NK-92 treated with Interleukin-12 subunit alpha and Interleukin-12 subunit beta, amount 100 ng/mL, for 24 hours (cell line): ENCODE measurements around the gene TMSB4X.
"Not testable (repeated sequence)": the region's sequence is repeated elsewhere in the genome, so short reads cannot be mapped to it uniquely, and the experiment has no call there.

Experiments used
- DNase-seq: peaks from one replicate; lab custom pipeline; 2025; lab: John Stamatoyannopoulos, UW

Gene TMSB4X

GRCh38 chrX:12955882-12956703 lies 18.8 kb upstream of the TMSB4X start:
- DNase-seq: peak; percentile 71

- peak; percentile 43 for DNase-seq
Observed at GRCh38 chrX:12956704-12957534, 18.0 kb upstream of the TMSB4X start.

GRCh38 chrX:12958059-12958458 lies 16.9 kb upstream of the TMSB4X start:
- no peak for DNase-seq

GRCh38 chrX:12958461-12958860 lies 16.4 kb upstream of the TMSB4X start:
- no peak for DNase-seq

GRCh38 chrX:12961196-12961718 lies 13.7 kb upstream of the TMSB4X start:
- no peak for DNase-seq

GRCh38 chrX:12962041-12962504 lies 12.8 kb upstream of the TMSB4X start:
- DNase-seq: no peak

GRCh38 chrX:12963210-12963850 lies 11.6 kb upstream of the TMSB4X start:
- DNase-seq: not testable (repeated sequence)

GRCh38 chrX:12965131-12965940 lies 9.6 kb upstream of the TMSB4X start:
- DNase-seq: no peak

GRCh38 chrX:12966151-12966550 lies 8.8 kb upstream of the TMSB4X start:
- DNase-seq: no peak

GRCh38 chrX:12967711-12968465 lies 7.0 kb upstream of the TMSB4X start:
- no peak for DNase-seq

- no peak for DNase-seq
Observed at GRCh38 chrX:12970691-12971202, 4.2 kb upstream of the TMSB4X start.

GRCh38 chrX:12971282-12972003 lies 3.5 kb upstream of the TMSB4X start:
- DNase-seq: no peak

- DNase-seq: no peak
Observed at GRCh38 chrX:12972243-12972642, 2.7 kb upstream of the TMSB4X start.

GRCh38 chrX:12972878-12973560 lies 1.9 kb upstream of the TMSB4X start:
- DNase-seq: no peak

- no peak for DNase-seq
Observed at GRCh38 chrX:12973561-12974304, 1.2 kb upstream of the TMSB4X start.

- peak; percentile 74 for DNase-seq
Observed at GRCh38 chrX:12974305-12974795, 560 bp upstream of the TMSB4X start.

- DNase-seq: no peak
Observed at GRCh38 chrX:12975670-12975965, 708 bp downstream of the TMSB4X start.

- no peak for DNase-seq
Observed at GRCh38 chrX:12975991-12976558, 1.2 kb downstream of the TMSB4X start.
